ENCODE data around the gene GMFB.

DNA sequence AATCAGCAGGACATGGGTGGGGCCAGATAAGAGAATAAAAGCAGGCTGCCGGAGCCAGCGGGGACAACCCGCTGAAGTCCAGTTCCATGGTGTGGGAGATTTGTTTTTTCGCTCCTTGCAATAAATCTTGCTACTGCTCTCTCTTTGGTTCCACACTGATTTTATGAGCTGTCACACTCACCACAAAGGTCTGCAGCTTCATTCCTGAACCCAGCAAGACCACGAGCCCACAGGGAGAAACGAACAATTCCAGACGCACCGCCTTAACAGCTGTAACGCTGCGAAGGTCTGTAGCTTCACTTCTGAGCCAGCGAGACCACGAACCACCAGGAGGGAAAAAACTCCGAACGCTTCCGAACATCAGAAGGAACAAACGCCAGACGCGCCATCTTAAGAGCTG is 44.8 kb downstream of the GMFB start:
- no peak for TF ChIP-seq JUND (IDR thresholded peaks at IDR 0.05; ENCODE audit: borderline replicate concordance, low read depth, low read length)
- no peak for TF ChIP-seq JUND (tag; IDR thresholded peaks at IDR 0.05; ENCODE audit: borderline replicate concordance, low read depth, low read length)
- no peak for TF ChIP-seq MYBL2 (IDR thresholded peaks at IDR 0.05; ENCODE audit: low read depth)
- no peak for TF ChIP-seq MYBL2 (CRISPR knock-in tag; IDR thresholded peaks at IDR 0.05; ENCODE audit: borderline replicate concordance)
- TF ChIP-seq, protein P1, sequence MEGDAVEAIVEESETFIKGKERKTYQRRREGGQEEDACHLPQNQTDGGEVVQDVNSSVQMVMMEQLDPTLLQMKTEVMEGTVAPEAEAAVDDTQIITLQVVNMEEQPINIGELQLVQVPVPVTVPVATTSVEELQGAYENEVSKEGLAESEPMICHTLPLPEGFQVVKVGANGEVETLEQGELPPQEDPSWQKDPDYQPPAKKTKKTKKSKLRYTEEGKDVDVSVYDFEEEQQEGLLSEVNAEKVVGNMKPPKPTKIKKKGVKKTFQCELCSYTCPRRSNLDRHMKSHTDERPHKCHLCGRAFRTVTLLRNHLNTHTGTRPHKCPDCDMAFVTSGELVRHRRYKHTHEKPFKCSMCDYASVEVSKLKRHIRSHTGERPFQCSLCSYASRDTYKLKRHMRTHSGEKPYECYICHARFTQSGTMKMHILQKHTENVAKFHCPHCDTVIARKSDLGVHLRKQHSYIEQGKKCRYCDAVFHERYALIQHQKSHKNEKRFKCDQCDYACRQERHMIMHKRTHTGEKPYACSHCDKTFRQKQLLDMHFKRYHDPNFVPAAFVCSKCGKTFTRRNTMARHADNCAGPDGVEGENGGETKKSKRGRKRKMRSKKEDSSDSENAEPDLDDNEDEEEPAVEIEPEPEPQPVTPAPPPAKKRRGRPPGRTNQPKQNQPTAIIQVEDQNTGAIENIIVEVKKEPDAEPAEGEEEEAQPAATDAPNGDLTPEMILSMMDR (IDR thresholded peaks at IDR 0.05 in 2 of 3, conservative IDR thresholded peaks at IDR 0.05 in 1 of 3; ENCODE audit: insufficient read depth in 2 of 3, low read depth in 1 of 3, low read length in 3 of 3), result no peak
